H1 (cell line): ENCODE results near the gene TLR10.

Experiments
- CEBPB ChIP-seq: IDR thresholded peaks from 2 replicates; pipeline ENCODE4 v1.6.1; 2012; ENCODE audit warnings: low read depth, low read length
- CREB1 ChIP-seq: IDR thresholded peaks from 2 replicates; pipeline ENCODE4 v1.6.1; 2012; ENCODE audit warnings: inconsistent platforms
- CTCF ChIP-seq, 3 experiments: IDR thresholded peaks; 1 replicate in 2 of 3; 2 replicates in 1 of 3; pipeline versions ENCODE4 v1.5.1 to v1.6.1; 2011; ENCODE audit warnings: low read length in 3 of 3, mild to moderate bottlenecking in 3 of 3, inconsistent platforms in 2 of 3, low read depth in 1 of 3, moderate library complexity in 1 of 3; ENCODE audit not compliant: insufficient read depth in 1 of 3; ENCODE audit errors: control extremely low read depth in 1 of 3
- EGR1 ChIP-seq: IDR thresholded peaks from 2 replicates; pipeline ENCODE4 v1.6.1; 2011; ENCODE audit warnings: low read depth, low read length, borderline replicate concordance
- GABPA ChIP-seq: IDR thresholded peaks from 2 replicates; pipeline ENCODE4 v1.6.1; 2011; ENCODE audit warnings: mild to moderate bottlenecking, low read length, moderate library complexity, borderline replicate concordance; ENCODE audit not compliant: insufficient read depth
- KDM1A ChIP-seq: fragments of 200-600, 300-600 bp; sonication (generic); IDR thresholded peaks from 2 replicates; pipeline ENCODE4 v1.7.1; 2016; ENCODE audit warnings: mild to moderate bottlenecking, low read length, borderline replicate concordance
- POLR2A ChIP-seq, 2 experiments: IDR thresholded peaks; 1 replicate in 1 of 2; 2 replicates in 1 of 2; pipeline ENCODE4 v1.6.1; 2011; ENCODE audit warnings: low read depth in 2 of 2, low read length in 2 of 2, mild to moderate bottlenecking in 2 of 2; ENCODE audit errors: control extremely low read depth in 1 of 2
- RAD21 ChIP-seq, 2 experiments: IDR thresholded peaks in 1 of 2; conservative IDR thresholded peaks in 1 of 2; 2 replicates each; pipeline ENCODE4 v1.6.1; 2011; ENCODE audit warnings: low read depth in 2 of 2, low read length in 2 of 2, improper control_type of control experiment in 1 of 2, inconsistent platforms in 1 of 2, mild to moderate bottlenecking in 1 of 2, moderate library complexity in 1 of 2
- SRF ChIP-seq: IDR thresholded peaks from 2 replicates; pipeline ENCODE4 v1.6.1; 2011; ENCODE audit warnings: mild to moderate bottlenecking, low read depth, low read length, moderate library complexity
- SUZ12 ChIP-seq: fragments of 200-600 bp; sonication (generic); IDR thresholded peaks from 2 replicates; pipeline ENCODE4 v1.6.1; 2012; ENCODE audit warnings: mild to moderate bottlenecking, inconsistent platforms, low read length, moderate library complexity, mixed read lengths
- TAF1 ChIP-seq: IDR thresholded peaks from 2 replicates; pipeline ENCODE4 v1.6.1; 2011; ENCODE audit warnings: mild to moderate bottlenecking, low read depth, low read length

- no peak for TF ChIP-seq CTCF (IDR thresholded peaks at IDR 0.05; ENCODE audit: control extremely low read depth in 1 of 3, insufficient read depth in 1 of 3, low read depth in 1 of 3, low read length in 3 of 3)
- TF ChIP-seq EGR1 = no peak
- no peak for TF ChIP-seq CREB1
- TF ChIP-seq KDM1A = no peak
- TF ChIP-seq SRF = no peak
- no peak for TF ChIP-seq SUZ12
- TF ChIP-seq TAF1 = no peak
- no peak for TF ChIP-seq CEBPB
- TF ChIP-seq POLR2A (IDR thresholded peaks at IDR 0.05; ENCODE audit: control extremely low read depth in 1 of 2, low read depth in 2 of 2, low read length in 2 of 2) = no peak
- TF ChIP-seq RAD21 (IDR thresholded peaks at IDR 0.05 in 1 of 2, conservative IDR thresholded peaks at IDR 0.05 in 1 of 2; ENCODE audit: low read depth in 2 of 2, low read length in 2 of 2) = no peak
- TF ChIP-seq GABPA = no peak
Observed at GRCh38 chr4:38831653-38832052, 48.9 kb upstream of the TLR10 start.
